ENCODE results near the gene LEMD3.

The LEMD3 gene

DNA sequence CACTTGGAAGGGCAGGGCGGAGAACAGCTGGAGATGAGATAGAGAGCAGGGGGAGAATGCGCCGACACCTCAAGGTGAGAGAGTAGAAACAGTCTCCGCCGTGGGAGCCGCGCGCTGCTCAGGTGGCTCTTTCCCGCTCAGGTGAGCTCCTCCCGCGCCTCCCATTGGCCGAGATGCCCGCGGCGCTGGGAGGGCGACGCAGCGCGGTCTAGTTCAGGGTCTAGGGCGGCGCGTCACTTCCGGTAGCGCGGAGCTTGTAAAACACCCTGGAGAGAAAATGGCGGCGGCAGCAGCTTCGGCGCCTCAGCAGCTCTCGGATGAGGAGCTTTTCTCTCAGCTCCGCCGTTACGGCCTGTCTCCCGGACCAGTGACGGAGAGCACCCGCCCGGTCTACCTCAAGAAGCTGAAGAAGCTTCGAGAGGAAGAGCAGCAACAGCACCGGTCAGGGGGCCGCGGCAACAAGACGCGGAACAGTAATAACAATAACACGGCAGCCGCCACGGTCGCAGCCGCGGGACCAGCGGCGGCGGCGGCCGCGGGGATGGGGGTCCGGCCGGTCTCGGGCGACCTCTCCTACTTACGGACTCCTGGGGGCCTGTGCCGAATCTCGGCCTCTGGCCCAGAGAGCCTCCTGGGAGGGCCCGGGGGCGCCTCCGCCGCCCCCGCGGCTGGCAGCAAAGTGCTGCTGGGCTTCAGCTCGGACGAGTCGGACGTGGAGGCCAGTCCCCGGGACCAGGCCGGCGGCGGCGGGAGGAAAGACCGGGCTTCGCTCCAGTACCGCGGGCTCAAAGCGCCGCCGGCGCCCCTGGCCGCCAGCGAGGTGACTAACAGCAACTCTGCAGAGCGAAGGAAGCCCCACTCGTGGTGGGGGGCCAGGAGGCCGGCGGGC is at the start of gene LEMD3 (continued):
- TF ChIP-seq SP7 (tag by site-specific recombination; IDR thresholded peaks at IDR 0.05) (peak; percentile 83), PRDM1 (tag by site-specific recombination; IDR thresholded peaks at IDR 0.05) (peak; percentile 76; the same call in 1 of the 2 replicates), HOXD13 (CRISPR knock-in tag; IDR thresholded peaks at IDR 0.05; ENCODE audit: borderline replicate concordance) (peak; percentile 97), MEIS1 (CRISPR knock-in tag; IDR thresholded peaks at IDR 0.05; ENCODE audit: borderline replicate concordance) (no peak), ZSCAN18 (tag by site-specific recombination; IDR thresholded peaks at IDR 0.05) (no peak), ZNF292 (tag by site-specific recombination; IDR thresholded peaks at IDR 0.05; ENCODE audit: borderline replicate concordance, low read depth) (no peak), TCF7L2 (IDR thresholded peaks at IDR 0.05; ENCODE audit: borderline replicate concordance, low read depth, low read length) (no peak), ZNF266 (tag by site-specific recombination; IDR thresholded peaks at IDR 0.05; ENCODE audit: low read depth) (no peak), GLI4 (tag by site-specific recombination; IDR thresholded peaks at IDR 0.05) (no peak), FEZF1 (tag by site-specific recombination; IDR thresholded peaks at IDR 0.05) (0 out of 2 replicates have a peak, but pooled peaks have one; percentile 13), ZNF596 (tag by site-specific recombination; IDR thresholded peaks at IDR 0.05) (no peak), ZNF585B (tag by site-specific recombination; IDR thresholded peaks at IDR 0.05) (no peak), KLF9 (tag by site-specific recombination; IDR thresholded peaks at IDR 0.05; ENCODE audit: low read depth) (no peak), ZNF747 (tag by site-specific recombination; IDR thresholded peaks at IDR 0.05) (no peak), ZNF555 (tag by site-specific recombination; conservative IDR thresholded peaks at IDR 0.05) (no peak), SCRT2 (tag by site-specific recombination; IDR thresholded peaks at IDR 0.05) (no peak), ZNF214 (tag by site-specific recombination; IDR thresholded peaks at IDR 0.05; ENCODE audit: borderline replicate concordance) (no peak), ZNF175 (tag by site-specific recombination; IDR thresholded peaks at IDR 0.05) (no peak), OSR2 (tag by site-specific recombination; IDR thresholded peaks at IDR 0.05) (peak; percentile 50; the same call in 1 of the 2 replicates), ZNF211 (tag by site-specific recombination; IDR thresholded peaks at IDR 0.05; ENCODE audit: low read depth) (no peak), ZNF341 (tag by site-specific recombination; IDR thresholded peaks at IDR 0.05; ENCODE audit: low read depth) (peak; percentile 92), ZNF830 (tag by site-specific recombination; IDR thresholded peaks at IDR 0.05; ENCODE audit: low read depth) (no peak), ZNF174 (tag by site-specific recombination; IDR thresholded peaks at IDR 0.05) (no peak), ZNF366 (tag by site-specific recombination; conservative IDR thresholded peaks at IDR 0.05) (peak; percentile 55), ZNF335 (tag by site-specific recombination; conservative IDR thresholded peaks at IDR 0.05) (peak; percentile 70; the same call in 1 of the 2 replicates), ZNF561 (tag by site-specific recombination; IDR thresholded peaks at IDR 0.05; ENCODE audit: borderline replicate concordance) (peak; percentile 84), KLF8 (tag by site-specific recombination; IDR thresholded peaks at IDR 0.05) (peak; percentile 90), YY1 (tag by site-specific recombination; IDR thresholded peaks at IDR 0.05) (peak; percentile 92), ZNF624 (tag by site-specific recombination; IDR thresholded peaks at IDR 0.05) (no peak), ZFP69B (tag by site-specific recombination; IDR thresholded peaks at IDR 0.05) (no peak), ZNF677 (tag by site-specific recombination; IDR thresholded peaks at IDR 0.05) (no peak), ZXDB (tag by site-specific recombination; IDR thresholded peaks at IDR 0.05) (peak; percentile 89), ZNF433 (tag by site-specific recombination; IDR thresholded peaks at IDR 0.05; ENCODE audit: low read depth) (no peak)
- TF ChIP-seq, protein P1, sequence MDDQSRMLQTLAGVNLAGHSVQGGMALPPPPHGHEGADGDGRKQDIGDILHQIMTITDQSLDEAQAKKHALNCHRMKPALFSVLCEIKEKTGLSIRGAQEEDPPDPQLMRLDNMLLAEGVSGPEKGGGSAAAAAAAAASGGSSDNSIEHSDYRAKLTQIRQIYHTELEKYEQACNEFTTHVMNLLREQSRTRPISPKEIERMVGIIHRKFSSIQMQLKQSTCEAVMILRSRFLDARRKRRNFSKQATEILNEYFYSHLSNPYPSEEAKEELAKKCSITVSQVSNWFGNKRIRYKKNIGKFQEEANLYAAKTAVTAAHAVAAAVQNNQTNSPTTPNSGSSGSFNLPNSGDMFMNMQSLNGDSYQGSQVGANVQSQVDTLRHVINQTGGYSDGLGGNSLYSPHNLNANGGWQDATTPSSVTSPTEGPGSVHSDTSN (CRISPR knock-in tag; IDR thresholded peaks at IDR 0.05): peak; percentile 73; the same call in 1 of the 2 replicates
- TF ChIP-seq, protein P2, sequence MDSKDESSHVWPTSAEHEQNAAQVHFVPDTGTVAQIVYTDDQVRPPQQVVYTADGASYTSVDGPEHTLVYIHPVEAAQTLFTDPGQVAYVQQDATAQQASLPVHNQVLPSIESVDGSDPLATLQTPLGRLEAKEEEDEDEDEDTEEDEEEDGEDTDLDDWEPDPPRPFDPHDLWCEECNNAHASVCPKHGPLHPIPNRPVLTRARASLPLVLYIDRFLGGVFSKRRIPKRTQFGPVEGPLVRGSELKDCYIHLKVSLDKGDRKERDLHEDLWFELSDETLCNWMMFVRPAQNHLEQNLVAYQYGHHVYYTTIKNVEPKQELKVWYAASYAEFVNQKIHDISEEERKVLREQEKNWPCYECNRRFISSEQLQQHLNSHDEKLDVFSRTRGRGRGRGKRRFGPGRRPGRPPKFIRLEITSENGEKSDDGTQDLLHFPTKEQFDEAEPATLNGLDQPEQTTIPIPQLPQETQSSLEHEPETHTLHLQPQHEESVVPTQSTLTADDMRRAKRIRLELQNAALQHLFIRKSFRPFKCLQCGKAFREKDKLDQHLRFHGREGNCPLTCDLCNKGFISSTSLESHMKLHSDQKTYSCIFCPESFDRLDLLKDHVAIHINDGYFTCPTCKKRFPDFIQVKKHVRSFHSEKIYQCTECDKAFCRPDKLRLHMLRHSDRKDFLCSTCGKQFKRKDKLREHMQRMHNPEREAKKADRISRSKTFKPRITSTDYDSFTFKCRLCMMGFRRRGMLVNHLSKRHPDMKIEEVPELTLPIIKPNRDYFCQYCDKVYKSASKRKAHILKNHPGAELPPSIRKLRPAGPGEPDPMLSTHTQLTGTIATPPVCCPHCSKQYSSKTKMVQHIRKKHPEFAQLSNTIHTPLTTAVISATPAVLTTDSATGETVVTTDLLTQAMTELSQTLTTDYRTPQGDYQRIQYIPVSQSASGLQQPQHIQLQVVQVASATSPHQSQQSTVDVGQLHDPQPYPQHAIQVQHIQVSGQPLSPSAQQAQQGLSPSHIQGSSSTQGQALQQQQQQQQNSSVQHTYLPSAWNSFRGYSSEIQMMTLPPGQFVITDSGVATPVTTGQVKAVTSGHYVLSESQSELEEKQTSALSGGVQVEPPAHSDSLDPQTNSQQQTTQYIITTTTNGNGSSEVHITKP (tag by site-specific recombination; IDR thresholded peaks at IDR 0.05): peak; percentile 85

Measured in HEK293 (cell line).